NCI-H187 (cell line): Measurements from ENCODE around the gene TMIGD3.
"Not testable (repeated sequence)": the region's sequence is repeated elsewhere in the genome, so short reads cannot be mapped to it uniquely, and the experiment has no call there.

Source experiments
- DNase-seq, 2 experiments: peaks; one replicate each; lab custom pipeline; 2025; lab: John Stamatoyannopoulos, UW

Gene TMIGD3

DNA sequence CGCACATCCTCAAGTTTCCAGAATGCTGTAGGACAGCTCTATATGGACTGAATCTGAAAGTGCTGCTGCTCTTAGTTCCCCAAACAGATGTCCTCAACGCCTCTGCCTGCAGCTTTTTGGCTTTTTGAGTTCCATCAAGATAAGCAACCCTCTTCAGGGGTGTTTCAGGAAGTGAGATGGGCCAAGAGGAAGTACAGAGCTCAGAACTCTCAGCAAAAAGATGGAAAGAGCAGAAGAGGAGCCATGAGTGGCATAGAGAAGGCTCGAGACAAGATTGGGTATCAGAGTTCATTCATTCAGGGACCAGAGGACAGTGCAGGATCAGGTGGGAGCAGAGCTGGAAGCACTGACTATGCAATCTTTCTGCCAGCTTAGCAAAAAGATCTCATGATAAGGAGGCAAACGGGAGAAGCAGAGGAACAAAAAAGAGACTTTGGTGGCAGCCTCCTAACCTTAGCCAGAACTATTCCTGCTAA, at the start of gene TMIGD3, which contains the start of gene ADORA3:
Gene TMIGD3, minus strand, starts transcription at position 49 of the 476 bp plus-strand sequence. CDS start 279 bp downstream, outside the sequence.
Gene ADORA3, minus strand, starts transcription at position 49 of the 476 bp plus-strand sequence. CDS start 279 bp downstream, outside the sequence.
- DNase-seq: no peak

DNA sequence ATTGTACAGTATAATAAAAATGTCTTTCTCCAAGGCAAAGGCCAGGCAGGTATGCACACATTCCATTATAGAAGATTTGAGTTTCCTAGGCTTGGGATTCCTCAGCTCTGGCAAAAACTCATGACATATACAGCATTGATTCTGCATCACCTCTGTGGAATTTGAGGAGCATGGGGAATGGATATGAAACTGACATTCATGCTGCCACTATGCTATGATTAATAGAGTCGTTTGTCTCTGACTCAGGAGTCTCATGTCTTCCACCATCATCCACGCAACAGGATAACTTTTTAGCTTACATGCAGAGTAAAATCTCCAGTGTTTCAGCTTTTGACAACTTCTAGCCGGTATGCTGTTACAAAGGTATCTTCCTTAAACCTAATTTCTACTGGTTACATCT, 49.8 kb upstream of the TMIGD3 start:
- no peak for DNase-seq

DNA sequence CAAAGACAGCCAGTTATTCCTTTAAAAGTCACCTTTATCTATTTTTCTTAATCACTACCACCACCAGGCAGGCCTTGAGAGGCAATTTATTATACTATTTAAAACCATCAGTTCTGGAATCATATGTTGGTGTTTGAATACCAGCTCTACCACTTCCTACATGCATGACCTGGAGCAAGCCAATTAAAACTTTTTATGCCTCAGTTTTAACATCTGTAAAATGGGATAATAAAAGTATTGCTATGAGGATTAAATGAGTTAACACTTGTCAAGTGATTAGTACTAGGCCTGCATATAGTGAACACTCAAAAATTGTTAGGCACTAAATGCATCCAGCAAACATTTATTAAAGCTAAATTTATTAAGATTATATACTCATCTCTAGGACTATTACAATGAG, 49.2 kb upstream of the TMIGD3 start:
- DNase-seq: no peak

DNA sequence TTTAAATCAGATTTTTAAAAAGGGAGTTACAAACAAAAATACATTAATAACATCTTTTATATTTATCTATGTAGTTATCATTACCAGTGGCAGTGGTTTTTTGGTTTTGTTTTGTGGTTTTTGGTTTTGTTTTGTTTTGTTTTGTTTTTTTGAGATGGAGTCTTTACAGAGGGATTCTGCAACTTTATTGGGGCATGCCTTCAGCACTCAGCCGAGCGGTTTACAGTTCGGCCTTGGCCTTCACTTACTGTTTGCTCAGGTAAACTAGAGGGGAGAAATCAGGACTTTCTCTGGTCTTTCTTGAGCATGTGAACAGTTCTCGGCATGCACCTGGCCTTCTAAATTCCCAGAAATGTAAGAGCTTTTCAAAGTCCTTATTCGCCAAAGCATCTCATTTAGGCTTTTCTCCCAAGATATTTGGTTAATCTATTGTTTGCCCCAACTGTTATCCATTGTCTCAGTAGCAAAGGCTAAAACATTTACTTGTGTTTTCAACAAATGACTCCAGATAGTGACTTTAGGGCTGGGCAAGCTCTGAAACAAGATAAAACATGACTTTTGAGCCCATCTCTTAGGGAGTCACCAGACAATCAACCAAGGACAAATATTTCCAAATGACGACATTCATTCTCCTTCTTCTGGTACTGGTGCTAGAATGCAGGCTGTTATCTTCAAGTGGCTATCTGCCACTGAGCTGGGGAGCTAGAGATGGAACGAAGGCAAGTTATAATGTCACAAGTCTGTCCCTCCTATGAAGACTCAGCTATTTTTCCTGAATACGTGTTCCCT, 48.4 kb upstream of the TMIGD3 start:
- no peak for DNase-seq

DNA sequence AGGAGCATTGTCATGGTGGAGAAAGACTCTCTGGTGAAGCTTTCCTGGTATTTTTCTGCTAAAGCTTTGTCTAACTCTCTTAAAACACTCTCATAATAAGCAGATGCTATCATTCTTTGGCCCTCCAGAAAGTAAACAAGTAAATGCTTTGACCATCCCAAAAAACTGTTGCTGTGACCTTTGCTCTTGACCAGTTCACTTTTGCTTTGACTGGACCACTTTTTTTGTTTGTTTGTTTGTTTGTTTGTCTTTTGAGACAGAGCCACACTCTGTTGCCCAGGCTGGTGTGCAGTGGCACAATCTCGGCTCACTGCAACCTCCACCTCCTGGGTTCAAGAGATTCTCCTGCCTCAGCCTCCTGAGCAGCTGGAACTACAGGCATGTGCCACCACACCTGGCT, 44.4 kb upstream of the TMIGD3 start:
- not testable (repeated sequence) for DNase-seq

DNA sequence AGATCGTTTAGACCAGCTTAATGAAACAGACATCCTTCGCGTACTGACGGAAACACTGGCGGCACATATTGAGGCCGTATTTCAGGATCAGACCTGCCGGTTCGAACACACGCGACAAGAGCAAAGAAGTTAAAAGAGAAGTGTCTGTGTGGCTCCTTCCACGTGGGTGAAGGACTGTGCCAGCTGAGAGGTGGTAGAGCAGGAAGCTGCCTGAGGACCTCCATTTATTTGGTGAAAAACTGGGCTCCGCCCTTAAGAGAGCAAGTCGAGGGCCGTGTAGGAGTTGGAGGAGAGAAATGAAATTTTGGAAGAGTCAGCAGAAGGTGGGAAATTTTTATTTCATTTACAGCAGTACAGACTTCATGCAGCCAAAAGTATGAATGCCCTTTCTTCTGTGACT, 38.8 kb upstream of the TMIGD3 start:
- no peak for DNase-seq

DNA sequence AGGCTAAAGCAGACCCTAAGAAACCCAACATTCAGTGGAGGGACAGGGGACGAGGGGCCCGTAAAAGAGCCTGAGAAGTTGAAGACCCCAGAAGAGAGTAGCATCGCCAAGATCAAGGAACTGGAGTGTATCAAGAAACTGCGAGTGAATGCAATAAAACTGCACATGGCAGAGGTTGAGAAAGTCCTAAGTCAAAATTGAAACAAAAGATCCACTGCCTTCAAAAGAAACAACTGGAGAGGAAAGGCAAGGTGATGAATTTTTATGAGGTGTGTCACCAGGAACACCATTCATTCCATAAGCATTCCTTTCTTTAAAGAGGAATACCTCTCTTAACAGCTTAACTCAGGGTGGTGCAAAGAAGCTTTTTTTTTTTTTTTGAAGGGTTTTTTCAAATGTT, 38.3 kb upstream of the TMIGD3 start:
- no peak for DNase-seq

DNA sequence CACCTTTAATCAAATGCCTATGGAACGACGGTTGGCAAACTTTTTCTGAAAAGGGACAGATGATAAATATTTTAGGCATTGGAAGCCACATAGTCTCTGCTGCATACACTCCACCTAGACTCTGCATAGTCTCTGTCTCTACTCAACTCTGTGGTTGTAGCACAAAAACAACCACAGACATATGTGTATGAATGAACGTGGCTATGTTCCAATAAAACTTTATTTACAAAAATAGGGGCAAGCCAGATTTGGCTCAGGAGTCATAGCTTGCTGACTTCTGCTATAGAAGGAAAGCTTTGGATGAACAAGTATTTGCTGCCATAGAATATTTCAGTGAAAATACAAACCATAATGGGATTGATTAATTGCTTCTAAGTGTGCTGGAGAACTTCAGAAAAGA, 37.5 kb upstream of the TMIGD3 start:
- DNase-seq: no peak

DNA sequence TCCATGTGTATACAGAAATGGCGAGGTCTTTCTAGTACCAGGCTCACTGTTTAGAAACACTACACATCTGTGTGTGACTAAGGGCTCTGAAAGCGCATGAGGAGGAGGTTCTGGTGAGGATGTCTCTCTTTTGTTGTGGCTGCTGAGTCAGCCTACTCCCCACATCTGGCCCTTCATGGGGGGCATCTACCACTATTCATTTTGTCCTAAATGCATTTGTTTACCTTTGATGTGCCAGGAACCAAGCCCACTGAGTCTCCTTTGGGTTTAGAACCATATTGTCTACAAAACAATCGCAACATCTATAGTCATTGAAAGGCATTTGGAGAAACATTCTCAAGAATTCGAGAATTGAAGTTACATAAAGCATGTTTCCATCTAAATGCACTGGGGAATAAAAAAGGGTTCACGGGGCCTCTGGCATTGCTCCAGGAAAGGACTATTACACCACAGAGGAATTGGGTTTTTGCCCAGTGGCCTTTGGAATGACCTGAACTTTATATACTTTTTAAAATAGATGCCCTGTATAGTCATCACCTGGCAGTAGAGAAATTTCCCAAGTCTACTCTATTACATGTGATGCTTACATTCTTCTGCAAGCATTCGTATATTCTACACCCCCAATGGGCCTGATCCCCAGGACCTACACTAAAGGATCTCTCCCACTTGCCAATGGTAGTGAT, 35.1 kb upstream of the TMIGD3 start:
- no peak for DNase-seq

DNA sequence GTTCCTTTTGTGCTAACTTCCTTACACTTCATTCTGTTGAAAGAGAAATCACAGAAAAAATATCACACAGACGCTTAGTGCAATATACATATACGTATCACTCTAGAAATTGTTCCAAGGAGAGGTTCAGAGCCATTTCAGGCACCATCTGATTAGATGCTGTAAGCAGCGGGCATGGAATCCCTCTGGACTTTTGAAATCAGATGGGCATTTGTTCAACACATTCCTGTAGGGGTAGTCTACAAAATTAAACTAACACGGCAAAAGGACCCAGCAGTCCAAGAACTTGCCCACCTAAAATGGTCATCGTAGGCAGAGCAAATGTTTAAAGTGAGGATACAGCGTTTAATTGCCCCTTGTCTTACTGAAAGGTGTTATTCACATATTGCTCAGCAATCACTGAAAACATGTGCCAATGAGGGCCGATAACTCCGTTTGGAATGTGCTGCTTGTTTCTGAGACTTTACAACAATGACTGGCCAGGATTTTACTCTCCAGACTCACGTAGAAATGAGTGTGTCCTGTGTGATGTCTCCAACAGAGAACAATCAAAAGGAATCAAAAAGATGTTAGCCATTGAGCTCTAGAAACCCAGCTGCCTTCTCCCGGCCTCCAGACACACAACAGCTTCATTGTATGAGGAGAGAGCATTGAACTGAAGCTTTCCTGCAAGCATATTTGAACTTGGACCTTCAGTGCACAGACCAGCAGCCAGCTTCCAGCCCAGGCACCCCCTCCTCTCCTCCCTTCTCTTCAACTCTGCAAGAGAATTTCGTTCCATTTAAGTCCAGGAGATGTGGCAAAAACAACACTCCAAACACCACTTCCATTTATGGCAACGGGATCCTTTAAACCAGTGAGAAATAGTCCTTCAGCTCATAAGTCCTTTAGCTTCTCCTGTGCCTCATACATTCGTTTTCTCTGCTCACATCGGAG, 32.1 kb upstream of the TMIGD3 start:
- DNase-seq: no peak

DNA sequence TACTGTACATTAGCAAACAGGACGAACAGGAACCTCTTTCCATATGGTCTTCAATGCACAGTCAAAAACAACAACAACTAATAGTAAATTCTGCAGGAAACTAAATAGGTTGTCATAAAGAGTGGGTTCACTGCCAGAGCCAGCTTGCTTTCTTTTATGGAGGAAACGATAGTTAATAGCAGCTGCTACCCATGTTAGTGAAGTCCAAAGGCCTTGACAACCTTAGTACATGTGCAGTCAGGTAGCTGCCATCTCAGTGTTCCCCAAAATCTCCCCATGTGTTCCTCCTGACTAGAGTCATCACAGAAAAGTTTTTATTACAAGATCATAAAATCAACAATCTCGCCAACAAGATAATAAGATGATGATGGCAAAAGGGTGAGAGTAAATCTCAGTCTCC, 16.6 kb upstream of the TMIGD3 start:
- DNase-seq: no peak

DNA sequence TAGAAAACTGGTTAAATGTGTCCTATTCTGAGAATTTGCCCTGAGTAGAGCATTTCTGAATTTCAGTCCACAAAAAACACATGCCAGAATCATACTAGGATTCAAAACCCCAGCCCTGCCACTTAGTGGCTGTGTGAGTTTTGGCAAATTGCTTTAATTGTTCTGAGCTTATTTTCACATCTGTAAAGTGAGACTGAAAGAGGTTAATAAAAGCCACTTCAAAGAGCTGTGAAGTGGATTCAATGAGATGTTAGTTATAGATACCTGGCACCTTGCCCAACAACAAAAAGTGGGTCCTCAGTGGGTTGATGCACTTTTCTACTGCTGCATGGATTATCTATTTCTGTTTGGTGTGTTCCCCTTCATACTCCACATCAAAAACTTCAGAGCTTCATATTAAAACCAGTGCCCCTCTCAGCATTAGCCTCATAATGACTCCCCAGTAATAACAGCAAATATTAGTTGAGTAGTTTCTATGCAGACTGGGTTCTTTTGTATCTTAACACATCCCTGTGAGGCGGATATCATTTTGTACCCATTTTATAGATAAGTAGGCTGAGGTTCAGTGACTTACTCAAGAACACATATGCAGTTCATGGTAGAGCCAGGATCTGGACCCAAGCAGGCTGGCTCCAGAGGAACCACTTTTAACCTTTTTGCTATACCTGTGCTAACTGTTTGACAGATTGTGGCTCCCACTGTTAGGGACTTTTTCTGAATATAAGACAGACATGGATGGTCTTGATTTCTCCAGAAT, 14.2 kb upstream of the TMIGD3 start:
- DNase-seq: no peak

DNA sequence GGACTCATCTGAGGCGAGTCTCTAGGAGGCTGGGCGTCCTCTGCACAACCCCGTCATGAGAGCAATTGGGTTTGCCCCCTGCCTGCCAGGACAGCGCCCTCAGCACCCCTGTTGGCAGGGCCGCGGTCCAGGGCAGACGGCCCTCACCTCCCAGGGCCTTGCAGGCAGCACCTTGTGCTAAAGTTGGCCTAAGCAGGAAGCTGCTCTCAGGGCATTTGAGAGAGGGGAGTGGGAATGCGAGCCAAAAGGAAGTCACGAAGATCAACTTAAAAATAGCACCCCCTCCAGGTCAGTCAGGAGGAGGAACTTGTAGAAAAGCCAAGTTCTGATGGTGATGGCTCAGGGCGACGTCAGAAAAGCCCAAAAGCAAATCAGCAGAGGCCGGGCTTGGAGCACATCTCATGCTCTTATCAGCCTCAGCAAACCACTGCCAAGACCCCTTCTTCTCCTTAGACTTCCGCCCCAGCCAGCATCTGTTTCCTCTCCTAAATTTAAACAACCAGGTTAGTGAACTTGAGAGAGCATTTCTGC, 12.6 kb upstream of the TMIGD3 start:
- DNase-seq: no peak

DNA sequence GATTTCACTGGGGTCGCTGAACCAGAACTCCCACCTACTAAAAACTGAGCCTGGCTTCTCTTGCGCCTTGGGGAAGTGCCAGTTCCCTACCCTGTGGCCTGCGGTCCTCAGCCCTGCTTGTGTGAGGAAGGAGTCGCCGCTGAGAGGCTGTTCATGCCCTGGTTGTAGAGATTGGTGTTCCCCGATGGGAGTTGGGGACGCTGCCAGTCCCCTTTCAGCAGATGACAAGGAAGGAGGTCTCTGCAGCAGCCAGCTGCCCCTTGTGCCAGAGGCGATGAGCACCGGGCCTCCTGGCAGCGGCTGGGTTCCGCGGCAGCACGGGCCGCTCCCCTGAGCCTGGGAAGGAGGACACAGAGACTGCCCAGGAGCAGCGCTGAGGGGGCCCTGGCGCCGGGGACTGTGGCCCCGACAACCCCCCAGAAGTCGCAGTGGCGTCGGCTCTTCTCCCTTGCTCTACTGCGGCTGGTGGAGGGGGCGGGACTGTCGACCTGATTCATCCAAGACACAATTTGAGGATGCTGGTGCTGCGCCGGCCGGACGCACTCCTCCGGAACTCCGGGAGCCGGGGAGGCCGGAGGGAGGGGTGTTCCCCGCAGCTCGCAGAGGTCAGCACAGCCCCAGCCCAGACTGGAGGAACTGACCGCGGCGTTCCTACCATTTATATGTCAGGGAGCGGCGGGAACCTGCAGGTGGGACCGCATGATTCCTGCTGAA, 12.0 kb upstream of the TMIGD3 start:
- DNase-seq: no peak

DNA sequence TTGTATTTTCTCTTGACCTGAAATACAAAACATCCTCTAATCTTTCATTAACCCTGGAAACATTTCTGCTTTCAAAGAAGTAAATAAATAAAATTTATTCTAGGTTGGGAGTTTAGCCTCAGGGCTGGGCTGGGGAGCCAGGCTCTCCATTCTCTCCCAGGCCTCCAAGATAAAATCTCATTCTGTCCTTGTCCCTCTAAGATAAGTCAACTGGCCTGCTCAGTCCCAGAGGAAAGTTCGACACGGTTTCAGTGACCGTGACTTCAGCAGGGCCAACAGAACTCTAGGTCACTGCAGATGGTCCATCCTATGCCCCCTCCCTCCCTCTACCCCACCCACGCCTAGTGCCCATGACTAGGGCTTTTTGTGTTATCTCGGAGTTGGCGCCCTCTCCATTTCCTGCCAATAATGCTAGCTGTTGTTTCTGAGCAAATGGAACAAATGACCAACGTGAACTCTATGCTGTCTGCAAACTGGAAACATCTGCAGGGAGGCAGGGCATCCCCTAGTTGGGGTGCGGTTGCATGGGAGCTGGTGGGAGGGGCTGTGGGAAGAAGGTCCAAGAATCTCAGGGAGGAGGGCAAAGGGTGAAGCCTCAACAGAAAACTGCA, 10.1 kb upstream of the TMIGD3 start:
- no peak for DNase-seq

DNA sequence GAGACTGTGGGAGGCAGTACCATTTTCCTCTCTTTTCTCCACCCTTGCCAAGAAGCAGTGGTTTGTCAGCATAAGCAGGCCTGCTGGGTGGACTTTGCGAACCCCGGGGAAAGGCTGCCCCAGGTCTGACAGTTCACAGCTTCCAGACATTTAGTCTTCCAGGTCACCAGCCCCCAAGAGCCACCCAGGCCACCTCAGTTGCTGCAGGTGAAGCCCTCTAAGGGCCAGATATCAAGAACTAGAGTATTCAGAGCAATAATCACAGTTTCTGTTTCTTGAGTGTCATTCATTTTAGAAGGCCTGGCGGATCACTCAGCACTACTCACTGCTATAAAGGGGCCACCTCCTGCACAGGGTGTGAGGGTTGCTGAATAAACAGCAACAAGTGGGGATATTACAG, 9.5 kb upstream of the TMIGD3 start:
- DNase-seq: no peak

DNA sequence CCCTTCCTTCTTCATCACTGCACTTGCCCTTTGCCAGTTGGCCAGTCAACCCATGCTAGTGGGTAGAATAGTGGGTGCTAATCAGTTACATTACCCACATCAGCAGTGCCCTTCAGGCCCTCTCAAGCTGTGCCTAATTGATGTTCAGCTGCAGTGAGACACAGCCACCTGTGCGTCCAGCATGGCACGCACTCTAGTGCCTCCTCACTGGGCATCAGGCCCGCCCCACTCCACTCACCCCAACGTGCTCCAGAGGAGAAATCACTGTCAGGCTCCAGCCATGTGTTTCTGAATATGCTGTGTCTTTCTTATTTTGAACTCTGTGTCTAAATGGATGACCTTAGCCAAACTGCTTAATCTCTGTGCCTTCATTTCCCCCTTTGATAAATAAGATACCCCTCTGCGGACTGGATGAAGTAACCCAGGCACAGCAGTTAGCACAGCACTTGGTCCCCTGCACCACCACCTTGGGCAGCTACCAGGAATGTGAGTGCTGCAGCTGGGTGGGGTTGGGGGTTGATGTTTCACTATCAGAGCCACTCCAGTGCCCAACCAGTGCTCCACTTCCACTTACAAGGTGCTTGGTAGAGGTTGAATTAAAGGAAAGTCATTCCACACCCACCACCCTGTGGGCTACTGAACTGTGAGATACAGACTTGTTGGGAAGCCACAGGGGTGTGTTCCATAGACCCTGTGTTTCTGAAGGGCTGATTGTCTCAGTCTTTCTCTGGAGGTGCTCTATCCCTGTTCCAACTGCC, 8.9 kb upstream of the TMIGD3 start:
- no peak for DNase-seq

DNA sequence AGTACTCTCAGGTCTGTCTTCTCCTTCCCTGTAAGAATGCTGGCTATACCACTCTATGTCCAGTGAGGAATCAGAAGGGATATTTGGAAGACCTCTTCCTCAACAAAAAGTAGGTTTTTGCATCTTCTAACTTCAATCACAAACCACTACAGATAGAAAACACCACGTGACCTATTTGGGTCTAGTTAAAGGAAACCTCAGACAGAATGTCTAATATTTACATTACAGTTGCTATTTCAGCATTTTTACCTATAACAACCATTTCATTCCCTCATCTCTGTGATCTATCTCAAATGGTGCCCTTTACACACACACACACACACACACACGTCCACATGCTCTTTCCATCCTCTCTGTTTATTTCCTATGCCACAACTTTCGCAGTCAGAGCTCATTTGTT, 7.9 kb upstream of the TMIGD3 start:
- no peak for DNase-seq

DNA sequence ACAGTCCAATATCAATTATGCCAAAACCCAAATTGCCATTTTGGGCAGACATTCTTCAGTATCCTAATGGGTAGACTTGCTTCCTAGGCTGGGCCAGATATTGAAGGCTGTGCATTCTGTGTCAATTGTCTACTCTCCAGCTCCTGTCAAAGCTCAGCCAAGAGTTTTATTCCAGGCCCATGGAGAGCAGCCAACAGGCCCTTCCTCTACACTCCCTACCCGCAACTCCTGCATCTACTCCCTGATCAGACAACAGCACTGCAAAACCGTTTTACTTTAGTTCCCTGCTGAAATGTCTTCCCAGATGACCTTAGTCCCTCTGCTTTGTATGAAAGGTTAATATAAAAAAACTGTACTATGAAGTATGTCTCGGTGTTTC, 6.6 kb upstream of the TMIGD3 start:
- DNase-seq: no peak
